ENCODE data around the gene IFNL3. TPM values are rescaled to one million over a fixed set of nuclear protein-coding genes. Genes with fewer than 3 reads are reported as not detected.
"Not testable (repeated sequence)": the region's sequence is repeated elsewhere in the genome, so short reads cannot be mapped to it uniquely, and the experiment has no call there.

The IFNL3 gene
- total and polyA plus RNA-seq, 11 donors = not detected

DNA sequence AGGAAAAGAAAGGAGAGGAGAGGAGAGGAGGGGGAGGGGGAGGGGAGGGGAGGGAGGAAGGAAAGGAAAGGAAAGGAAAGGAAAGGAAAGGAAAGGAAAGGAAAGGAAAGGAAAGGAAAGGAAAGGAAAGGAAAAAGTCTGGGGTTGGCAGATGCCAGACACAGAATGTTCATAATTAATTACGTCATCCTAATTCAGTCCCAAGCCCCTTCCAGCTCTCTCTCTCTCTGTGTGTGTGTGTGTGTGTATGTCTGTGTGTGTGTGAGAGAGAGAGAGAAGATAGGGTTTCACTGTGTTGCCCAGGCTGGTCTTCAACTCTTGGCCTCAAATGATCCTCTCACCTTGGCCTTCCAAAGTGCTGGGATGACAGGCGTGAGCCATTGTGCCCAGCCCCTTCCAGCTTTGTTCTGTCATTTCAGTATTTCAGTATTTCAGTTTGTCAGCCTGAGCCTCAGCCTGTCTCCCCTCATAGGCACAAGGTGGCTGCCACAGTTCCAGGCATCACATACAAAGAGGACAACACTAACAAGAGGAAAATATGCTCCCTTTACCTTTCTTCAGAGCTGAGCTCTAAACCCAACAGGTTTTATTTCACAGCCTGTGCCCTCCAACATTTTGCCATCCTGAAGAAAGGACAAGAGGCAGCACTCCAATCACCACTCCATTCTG is 14.6 kb downstream of the IFNL3 start:
- intact Hi-C loops (cut with DNase I) = no loop called here
- 68 to 91% (median 75%) methylated on average over 2 of the region's 2 CpGs for WGBS, 4 donors
- peaks cover 0 to 38% (median 0%) of the 10 kb centered on the region in 9 donors for H3K27me3 ChIP-seq
- TF ChIP-seq, protein P1, sequence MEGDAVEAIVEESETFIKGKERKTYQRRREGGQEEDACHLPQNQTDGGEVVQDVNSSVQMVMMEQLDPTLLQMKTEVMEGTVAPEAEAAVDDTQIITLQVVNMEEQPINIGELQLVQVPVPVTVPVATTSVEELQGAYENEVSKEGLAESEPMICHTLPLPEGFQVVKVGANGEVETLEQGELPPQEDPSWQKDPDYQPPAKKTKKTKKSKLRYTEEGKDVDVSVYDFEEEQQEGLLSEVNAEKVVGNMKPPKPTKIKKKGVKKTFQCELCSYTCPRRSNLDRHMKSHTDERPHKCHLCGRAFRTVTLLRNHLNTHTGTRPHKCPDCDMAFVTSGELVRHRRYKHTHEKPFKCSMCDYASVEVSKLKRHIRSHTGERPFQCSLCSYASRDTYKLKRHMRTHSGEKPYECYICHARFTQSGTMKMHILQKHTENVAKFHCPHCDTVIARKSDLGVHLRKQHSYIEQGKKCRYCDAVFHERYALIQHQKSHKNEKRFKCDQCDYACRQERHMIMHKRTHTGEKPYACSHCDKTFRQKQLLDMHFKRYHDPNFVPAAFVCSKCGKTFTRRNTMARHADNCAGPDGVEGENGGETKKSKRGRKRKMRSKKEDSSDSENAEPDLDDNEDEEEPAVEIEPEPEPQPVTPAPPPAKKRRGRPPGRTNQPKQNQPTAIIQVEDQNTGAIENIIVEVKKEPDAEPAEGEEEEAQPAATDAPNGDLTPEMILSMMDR (IDR thresholded peaks at IDR 0.05) = no peak
- no peak for TF ChIP-seq POLR2A (IDR thresholded peaks at IDR 0.05)
- peaks cover 0 to 8% (median 0%) of the 10 kb centered on the region in 12 donors for H3K9me3 ChIP-seq
- no peak overlapping the region for H3K27ac ChIP-seq
- ATAC-seq = no peak
- DNase-seq = no peak
- H3K36me3 ChIP-seq = no peaks in the 10 kb centered on the region
- no peaks in the 10 kb centered on the region for H3K4me1 ChIP-seq
- no peak overlapping the region for H3K4me3 ChIP-seq

DNA sequence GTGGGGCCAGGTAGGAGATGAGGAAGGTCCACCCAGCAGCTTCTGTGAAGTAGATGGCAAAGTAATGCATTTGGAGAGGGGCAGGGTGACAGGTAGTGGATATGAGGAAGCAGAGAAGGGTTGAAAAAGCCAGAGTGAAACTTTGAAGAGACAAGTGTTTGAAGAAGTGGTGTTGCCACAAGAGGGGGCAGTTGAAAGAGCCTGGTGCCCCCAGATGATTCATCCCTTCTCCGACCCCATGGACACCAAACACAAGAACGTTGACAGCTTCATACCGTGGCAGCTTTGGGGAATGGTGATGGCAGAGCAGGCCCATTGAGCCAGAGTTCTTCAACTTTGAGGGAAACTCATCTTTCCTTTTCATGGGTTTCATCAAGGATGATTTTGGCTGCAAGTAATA is 19.9 kb downstream of the IFNL3 start:
- H3K27me3 ChIP-seq = peaks cover 0 to 63% (median 8%) of the 10 kb centered on the region in 9 donors
- no peaks in the 10 kb centered on the region for H3K36me3 ChIP-seq
- TF ChIP-seq, protein P1 (IDR thresholded peaks at IDR 0.05) = no peak
- no peak for TF ChIP-seq POLR2A (IDR thresholded peaks at IDR 0.05)
- H3K9me3 ChIP-seq = no peaks in the 10 kb centered on the region
- intact Hi-C loops (cut with DNase I) = no loop called here
- H3K4me3 ChIP-seq = no peak overlapping the region
- ATAC-seq = no peak
- 9 to 33% (median 23%) methylated on average over 3 of the region's 3 CpGs for WGBS, 4 donors
- no peaks in the 10 kb centered on the region for H3K4me1 ChIP-seq
- no peak for DNase-seq
- no peak overlapping the region for H3K27ac ChIP-seq

DNA sequence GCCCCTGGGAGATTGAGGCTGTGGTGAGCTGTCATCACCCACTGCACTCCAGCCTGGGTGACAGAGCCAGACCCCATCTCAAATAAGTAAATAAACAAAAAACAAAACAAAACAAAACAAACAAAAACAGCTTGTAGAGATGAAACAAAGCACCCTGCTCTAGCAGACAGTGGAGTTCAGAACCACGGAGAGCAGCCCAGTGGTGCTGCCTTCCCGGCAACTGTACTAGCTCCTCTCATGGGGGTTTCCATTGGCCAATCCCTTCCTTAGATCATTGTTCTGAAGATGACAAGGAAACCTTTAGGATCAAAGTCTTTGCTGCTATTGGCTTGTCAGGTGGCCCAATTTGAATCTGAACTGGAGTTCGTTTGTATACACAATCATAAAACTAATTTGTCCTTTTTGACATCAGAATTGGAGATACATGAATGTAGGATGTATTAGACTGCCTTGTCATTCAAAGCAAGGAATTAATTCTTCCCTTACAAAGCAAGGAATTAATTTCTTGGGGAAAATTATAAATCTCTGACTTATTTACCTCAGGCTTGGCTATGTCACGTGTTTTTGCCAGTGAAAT is 21.0 kb downstream of the IFNL3 start:
- H3K27me3 ChIP-seq = peaks cover 0 to 70% (median 9%) of the 10 kb centered on the region in 9 donors
- no peaks in the 10 kb centered on the region for H3K36me3 ChIP-seq
- DNase-seq (no peak), ATAC-seq (no peak)
- intact Hi-C loops (cut with DNase I) = no loop called here
- WGBS, 4 donors = 16 to 21% (median 18%) methylated on average over 4 of the region's 4 CpGs
- no peaks in the 10 kb centered on the region for H3K4me1 ChIP-seq
- TF ChIP-seq, protein P1 (IDR thresholded peaks at IDR 0.05) = no peak
- no peak for TF ChIP-seq POLR2A (IDR thresholded peaks at IDR 0.05)
- no peak overlapping the region for H3K27ac ChIP-seq
- no peak overlapping the region for H3K4me3 ChIP-seq
- no peaks in the 10 kb centered on the region for H3K9me3 ChIP-seq

DNA sequence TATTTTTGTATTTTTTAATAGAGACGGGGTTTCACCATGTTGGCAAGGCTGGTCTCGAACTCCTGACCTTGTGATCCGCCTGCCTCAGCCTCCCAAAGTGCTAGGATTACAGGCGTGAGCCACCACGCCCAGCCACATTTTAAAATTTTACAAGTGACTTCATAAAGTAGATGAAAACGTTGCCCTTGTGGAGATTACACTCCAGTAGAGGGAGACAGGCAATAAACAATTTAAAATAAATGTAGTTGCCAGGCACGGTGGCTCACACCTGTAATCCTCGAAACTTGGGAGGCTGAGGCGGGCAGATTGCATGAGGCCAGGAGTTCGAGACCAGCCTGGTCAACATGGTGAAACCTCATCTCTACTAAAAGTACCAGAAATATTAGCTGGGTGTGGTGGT is 25.7 kb downstream of the IFNL3 start:
- H3K4me3 ChIP-seq; ATAC-seq; H3K36me3 ChIP-seq; DNase-seq; intact Hi-C loops (cut with DNase I); H3K27ac ChIP-seq; H3K4me1 ChIP-seq: not testable (repeated sequence)
- Histone ChIP-seq H3K9me3 (peaks cover 0 to 15% (median 2%) of the 10 kb centered on the region in 12 donors), H3K27me3 (peaks cover 0 to 63% (median 5%) of the 10 kb centered on the region in 9 donors)
- 68 to 71% (median 69%) methylated on average over 10 of the region's 10 CpGs for WGBS, 4 donors

Data from heart left ventricle (tissue), 16 donors.